HG03342 (cell line): Measurements from ENCODE around the gene TMCO4.

ENCODE experiments used
- ATAC-seq: cut with Tn5 transposase; IDR thresholded peaks from one replicate; pipeline ENCODE4 v1.9.1; 2021; ENCODE audit warnings: mild to moderate bottlenecking, moderate library complexity; ENCODE audit not compliant: unreplicated experiment

Gene TMCO4

GRCh38 chr1:19662313-19662712 lies 137.4 kb downstream of the TMCO4 start:
- no peak for ATAC-seq

- ATAC-seq = no peak
These were observed 137.9 kb downstream of the TMCO4 start for GRCh38 chr1:19661721-19662228.

GRCh38 chr1:19658186-19658585 lies 141.5 kb downstream of the TMCO4 start:
- ATAC-seq = no peak

- no peak for ATAC-seq
These were observed 142.2 kb downstream of the TMCO4 start for GRCh38 chr1:19657511-19657910.

GRCh38 chr1:19656780-19657466 lies 142.8 kb downstream of the TMCO4 start:
- ATAC-seq = no peak

- ATAC-seq = no peak
These were observed 143.5 kb downstream of the TMCO4 start for GRCh38 chr1:19656134-19656779.

- ATAC-seq = no peak
These were observed 144.0 kb downstream of the TMCO4 start for GRCh38 chr1:19655718-19656080.

GRCh38 chr1:19654886-19655717 lies 144.6 kb downstream of the TMCO4 start:
- no peak for ATAC-seq

- ATAC-seq = no peak
These were observed 145.3 kb downstream of the TMCO4 start for GRCh38 chr1:19654386-19654785.

GRCh38 chr1:19651141-19651737 lies 148.5 kb downstream of the TMCO4 start:
- no peak for ATAC-seq

GRCh38 chr1:19650416-19651140 lies 149.1 kb downstream of the TMCO4 start:
- no peak for ATAC-seq

- no peak for ATAC-seq
These were observed 151.0 kb downstream of the TMCO4 start for GRCh38 chr1:19648689-19649088.

- ATAC-seq = no peak
These were observed 151.5 kb downstream of the TMCO4 start for GRCh38 chr1:19648239-19648638.

GRCh38 chr1:19647643-19648042 lies 152.1 kb downstream of the TMCO4 start:
- no peak for ATAC-seq

GRCh38 chr1:19646377-19647319 lies 153.1 kb downstream of the TMCO4 start:
- no peak for ATAC-seq

GRCh38 chr1:19645411-19646251 lies 154.1 kb downstream of the TMCO4 start:
- no peak for ATAC-seq

- no peak for ATAC-seq
These were observed 154.9 kb downstream of the TMCO4 start for GRCh38 chr1:19644681-19645410.

- no peak for ATAC-seq
These were observed 155.4 kb downstream of the TMCO4 start for GRCh38 chr1:19644395-19644680.
